ENCODE measurements around the gene PEX14. TPM values are rescaled to one million over a fixed set of nuclear protein-coding genes. Genes with fewer than 3 reads are reported as not detected.

Gene PEX14
- total and polyA plus RNA-seq, 2 donors: 8.8 to 16.1 TPM

DNA sequence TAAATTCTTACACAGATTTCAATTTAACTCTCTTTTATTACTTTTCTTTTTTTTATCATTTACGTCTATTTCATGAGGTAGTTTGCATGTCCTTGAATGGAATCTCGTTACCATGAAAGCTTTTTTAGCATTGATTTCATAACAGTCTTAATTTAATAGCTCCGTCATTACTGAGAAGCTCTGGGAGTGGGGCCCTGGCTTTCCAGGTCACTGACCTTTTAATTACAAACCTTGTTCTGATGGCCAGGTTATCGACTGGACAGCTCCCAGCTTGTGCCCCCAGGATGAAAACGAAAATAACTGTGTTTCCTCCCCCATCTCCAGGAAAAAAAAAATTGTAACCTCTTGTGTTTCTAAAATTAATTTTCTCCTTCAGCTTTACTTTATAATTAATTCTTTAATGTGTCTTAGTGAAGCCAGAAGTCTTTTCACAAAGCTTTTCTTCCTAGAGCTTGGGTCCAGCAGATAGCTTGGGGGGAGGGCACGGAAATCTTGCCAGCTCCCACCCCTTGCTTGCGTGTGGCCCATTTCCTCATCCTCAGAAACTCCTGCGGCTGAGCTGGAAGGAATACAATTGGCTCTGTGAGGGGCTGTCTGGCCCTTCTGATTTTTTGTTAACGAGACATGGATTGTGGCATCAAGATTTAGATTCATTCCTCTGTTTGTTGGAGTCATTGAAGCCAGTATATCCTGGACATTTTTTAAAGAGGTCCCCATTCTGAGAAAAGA lies 65.7 kb downstream of the PEX14 start:
- Histone ChIP-seq H3K36me3 (ENCODE audit: control insufficient read depth in 2 of 2, insufficient read depth in 2 of 2, low read length in 1 of 2) (peaks cover 11 to 22% of the 10 kb centered on the region in 2 donors), H3K27ac (ENCODE audit: low read depth in 1 of 2, low read length in 1 of 2) (no peak overlapping the region)

GRCh38 chr1:10541286-10541685 lies 66.5 kb downstream of the PEX14 start:
- Histone ChIP-seq H3K4me3 (ENCODE audit: low read length in 2 of 2) (no peak overlapping the region), H3K27ac (ENCODE audit: low read depth in 1 of 2, low read length in 1 of 2) (no peak overlapping the region), H3K9me3 (ENCODE audit: control insufficient read depth in 2 of 2, insufficient read depth in 1 of 2, low read length in 1 of 2) (no peaks in the 10 kb centered on the region), H3K27me3 (ENCODE audit: control insufficient read depth in 2 of 2, insufficient read depth in 1 of 2, low read length in 1 of 2) (no peaks in the 10 kb centered on the region), H3K36me3 (ENCODE audit: control insufficient read depth in 2 of 2, insufficient read depth in 2 of 2, low read length in 1 of 2) (peaks cover 7 to 19% of the 10 kb centered on the region in 2 donors), H3K4me1 (ENCODE audit: control insufficient read depth in 2 of 2, insufficient read depth in 2 of 2, low read length in 2 of 2) (peaks cover 0 to 2% of the 10 kb centered on the region in 2 donors)
- no peak for DNase-seq (ENCODE audit: low read depth in 6 of 9, low spot score in 9 of 9)
- 97% methylated on average over 17 of the region's 17 CpGs for WGBS

More for the DNA sequence above, 65.7 kb downstream of the PEX14 start:
- H3K27me3 ChIP-seq (ENCODE audit: control insufficient read depth in 2 of 2, insufficient read depth in 1 of 2, low read length in 1 of 2): no peaks in the 10 kb centered on the region
- H3K9me3 ChIP-seq (ENCODE audit: control insufficient read depth in 2 of 2, insufficient read depth in 1 of 2, low read length in 1 of 2): no peaks in the 10 kb centered on the region
- DNase-seq (ENCODE audit: low read depth in 6 of 9, low spot score in 9 of 9): no peak
- no peak overlapping the region for H3K4me3 ChIP-seq (ENCODE audit: low read length in 2 of 2)
- WGBS: 96% methylated on average over 9 of the region's 9 CpGs
- H3K4me1 ChIP-seq (ENCODE audit: control insufficient read depth in 2 of 2, insufficient read depth in 2 of 2, low read length in 2 of 2): peaks cover 0 to 2% of the 10 kb centered on the region in 2 donors

GRCh38 chr1:10544239-10544638 lies 69.5 kb downstream of the PEX14 start:
- Histone ChIP-seq H3K4me3 (ENCODE audit: low read length in 2 of 2) (no peak overlapping the region), H3K4me1 (ENCODE audit: control insufficient read depth in 2 of 2, insufficient read depth in 2 of 2, low read length in 2 of 2) (peaks cover 0 to 2% of the 10 kb centered on the region in 2 donors), H3K27me3 (ENCODE audit: control insufficient read depth in 2 of 2, insufficient read depth in 1 of 2, low read length in 1 of 2) (no peaks in the 10 kb centered on the region), H3K27ac (ENCODE audit: low read depth in 1 of 2, low read length in 1 of 2) (no peak overlapping the region), H3K36me3 (ENCODE audit: control insufficient read depth in 2 of 2, insufficient read depth in 2 of 2, low read length in 1 of 2) (peaks cover 0 to 6% of the 10 kb centered on the region in 2 donors), H3K9me3 (ENCODE audit: control insufficient read depth in 2 of 2, insufficient read depth in 1 of 2, low read length in 1 of 2) (no peaks in the 10 kb centered on the region)
- DNase-seq (ENCODE audit: low read depth in 6 of 9, low spot score in 9 of 9): peak in 1 of 9 donors; percentile 28
- 1% methylated on average over 2 of the region's 2 CpGs for WGBS

DNA sequence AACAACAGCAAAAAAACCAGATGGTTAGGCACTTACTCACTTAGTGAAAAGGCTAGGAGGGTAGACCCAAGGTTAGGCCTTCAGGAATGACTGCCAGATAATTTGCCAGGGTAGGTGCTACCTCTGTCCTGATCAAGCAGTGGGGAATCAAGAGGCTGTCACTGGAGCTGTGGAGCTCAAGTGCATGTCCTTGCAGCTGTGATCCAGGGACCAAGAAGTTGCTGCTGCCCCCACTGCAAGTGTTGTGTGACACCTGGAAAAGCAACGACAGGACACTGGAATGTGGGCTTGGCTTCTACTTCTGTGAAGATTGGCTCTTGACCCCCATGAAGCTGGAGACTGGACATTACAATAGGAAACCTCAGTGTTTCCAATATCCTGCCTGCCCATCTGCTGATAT lies 72.1 kb downstream of the PEX14 start:
- no peak for DNase-seq (ENCODE audit: low read depth in 6 of 9, low spot score in 9 of 9)
- WGBS: 94% methylated on average over 1 of the region's 1 CpG
- Histone ChIP-seq H3K9me3 (ENCODE audit: control insufficient read depth in 2 of 2, insufficient read depth in 1 of 2, low read length in 1 of 2) (no peaks in the 10 kb centered on the region), H3K4me3 (ENCODE audit: low read length in 2 of 2) (no peak overlapping the region), H3K27ac (ENCODE audit: low read depth in 1 of 2, low read length in 1 of 2) (no peak overlapping the region), H3K36me3 (ENCODE audit: control insufficient read depth in 2 of 2, insufficient read depth in 2 of 2, low read length in 1 of 2) (no peaks in the 10 kb centered on the region), H3K27me3 (ENCODE audit: control insufficient read depth in 2 of 2, insufficient read depth in 1 of 2, low read length in 1 of 2) (no peaks in the 10 kb centered on the region), H3K4me1 (ENCODE audit: control insufficient read depth in 2 of 2, insufficient read depth in 2 of 2, low read length in 2 of 2) (peaks cover 0 to 2% of the 10 kb centered on the region in 2 donors)

DNA sequence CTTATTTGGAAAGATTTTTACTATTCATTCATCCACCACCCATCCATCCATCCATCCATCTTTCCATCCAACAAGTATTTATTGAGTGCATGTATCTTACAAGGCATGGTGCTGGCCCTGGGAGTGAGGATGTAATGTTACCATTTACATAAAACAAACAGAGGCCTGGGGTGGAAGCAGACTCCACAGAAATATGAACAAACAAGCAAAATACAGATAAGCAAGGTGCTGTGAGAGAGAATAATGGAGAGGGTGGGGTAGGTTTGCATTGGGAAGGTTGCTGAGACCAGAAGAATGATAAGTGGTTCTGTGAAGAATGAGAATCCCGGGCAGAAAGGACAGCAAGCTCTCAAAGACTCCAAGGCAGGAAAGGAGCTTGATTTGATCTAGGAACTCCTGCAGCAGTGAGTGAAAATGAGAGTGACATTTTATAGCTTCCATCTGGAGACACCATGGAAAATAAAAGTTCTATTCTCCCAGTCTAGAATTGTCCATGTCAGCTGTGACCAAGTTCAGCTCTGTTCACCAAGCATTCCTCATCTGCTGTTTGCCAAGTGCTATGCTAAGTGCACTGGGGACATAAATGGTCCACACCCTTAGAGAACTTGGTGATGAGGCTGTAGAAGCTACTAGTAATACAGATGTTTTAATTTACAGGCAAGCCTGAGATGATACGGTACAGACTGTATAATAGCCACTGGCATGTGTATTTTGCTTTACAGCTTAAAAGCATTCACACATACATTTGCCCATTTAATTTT lies 75.3 kb downstream of the PEX14 start:
- Histone ChIP-seq H3K9me3 (ENCODE audit: control insufficient read depth in 2 of 2, insufficient read depth in 1 of 2, low read length in 1 of 2) (no peaks in the 10 kb centered on the region), H3K4me3 (ENCODE audit: low read length in 2 of 2) (no peak overlapping the region), H3K4me1 (ENCODE audit: control insufficient read depth in 2 of 2, insufficient read depth in 2 of 2, low read length in 2 of 2) (peaks cover 0 to 11% of the 10 kb centered on the region in 2 donors), H3K36me3 (ENCODE audit: control insufficient read depth in 2 of 2, insufficient read depth in 2 of 2, low read length in 1 of 2) (no peaks in the 10 kb centered on the region), H3K27me3 (ENCODE audit: control insufficient read depth in 2 of 2, insufficient read depth in 1 of 2, low read length in 1 of 2) (no peaks in the 10 kb centered on the region), H3K27ac (ENCODE audit: low read depth in 1 of 2, low read length in 1 of 2) (no peak overlapping the region)
- DNase-seq (ENCODE audit: low read depth in 6 of 9, low spot score in 9 of 9): no peak
- 96% methylated on average over 2 of the region's 2 CpGs for WGBS

DNA sequence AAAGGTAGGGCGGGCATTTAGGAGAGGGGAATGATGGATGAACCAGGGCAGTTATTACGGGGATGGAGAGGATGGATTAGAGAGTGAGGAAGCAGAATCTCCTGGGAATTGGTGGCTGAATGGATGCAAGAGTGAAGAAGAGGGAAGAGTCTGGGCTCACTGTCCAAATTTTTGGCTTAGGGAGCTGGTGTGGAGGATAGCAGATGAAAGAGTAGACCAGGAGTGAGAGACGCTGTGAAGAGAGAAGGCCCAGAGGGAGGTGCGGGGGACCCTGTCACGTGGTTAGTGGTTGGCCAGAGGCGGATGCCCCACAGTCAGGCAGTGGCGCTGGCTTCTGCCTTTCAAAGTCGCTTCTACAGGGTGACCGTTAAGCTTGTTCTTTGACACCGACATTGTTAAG lies 78.4 kb downstream of the PEX14 start:
- 79% methylated on average over 10 of the region's 10 CpGs for WGBS
- no peaks in the 10 kb centered on the region for H3K9me3 ChIP-seq (ENCODE audit: control insufficient read depth in 2 of 2, insufficient read depth in 1 of 2, low read length in 1 of 2)
- H3K27ac ChIP-seq (ENCODE audit: low read depth in 1 of 2, low read length in 1 of 2): no peak overlapping the region
- no peak overlapping the region for H3K4me3 ChIP-seq (ENCODE audit: low read length in 2 of 2)
- H3K27me3 ChIP-seq (ENCODE audit: control insufficient read depth in 2 of 2, insufficient read depth in 1 of 2, low read length in 1 of 2): no peaks in the 10 kb centered on the region
- H3K36me3 ChIP-seq (ENCODE audit: control insufficient read depth in 2 of 2, insufficient read depth in 2 of 2, low read length in 1 of 2): no peaks in the 10 kb centered on the region
- H3K4me1 ChIP-seq (ENCODE audit: control insufficient read depth in 2 of 2, insufficient read depth in 2 of 2, low read length in 2 of 2): peaks cover 0 to 13% of the 10 kb centered on the region in 2 donors
- peak in 1 of 9 donors; percentile 14 for DNase-seq (ENCODE audit: low read depth in 6 of 9, low spot score in 9 of 9)

DNA sequence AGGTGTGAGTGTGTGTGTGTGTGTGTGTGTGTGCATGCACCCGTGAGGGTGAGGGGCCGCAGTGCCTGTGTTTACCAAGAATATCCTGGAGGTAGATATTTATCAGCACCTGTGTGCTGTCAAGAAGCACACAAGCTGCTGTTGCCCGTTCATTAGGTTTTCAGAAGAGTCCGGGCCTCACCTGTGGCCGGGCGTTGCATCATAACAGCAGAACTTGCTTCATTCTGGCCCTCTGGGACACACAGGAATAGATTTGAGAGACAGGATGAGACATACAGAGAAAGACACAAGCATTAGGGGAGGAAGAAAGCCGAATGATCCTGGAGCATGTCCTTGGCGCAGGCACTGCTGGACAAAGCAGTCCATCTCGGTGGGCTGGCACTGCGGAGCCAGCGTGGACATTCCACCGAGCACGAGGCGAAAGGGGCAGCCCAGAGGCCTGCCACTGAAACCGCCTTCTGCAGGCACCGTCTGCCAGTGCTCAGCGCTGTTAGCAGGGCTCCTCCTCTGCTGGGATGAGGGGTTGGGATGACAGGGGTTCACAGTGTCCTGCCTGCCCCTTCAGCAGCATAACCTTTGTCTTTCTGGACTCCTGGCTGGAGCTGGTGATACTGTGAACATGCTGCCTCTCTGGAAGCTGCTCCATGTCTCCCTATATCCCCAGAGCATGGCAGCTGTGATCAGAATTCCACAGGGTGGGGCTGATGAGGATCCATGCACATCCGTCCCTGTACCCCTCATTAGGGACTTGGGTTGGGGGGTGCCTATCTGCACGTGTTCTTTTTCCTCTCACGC lies 81.1 kb downstream of the PEX14 start:
- DNase-seq (ENCODE audit: low read depth in 6 of 9, low spot score in 9 of 9): no peak
- Histone ChIP-seq H3K27me3 (ENCODE audit: control insufficient read depth in 2 of 2, insufficient read depth in 1 of 2, low read length in 1 of 2) (no peaks in the 10 kb centered on the region), H3K4me1 (ENCODE audit: control insufficient read depth in 2 of 2, insufficient read depth in 2 of 2, low read length in 2 of 2) (peaks cover 0 to 13% of the 10 kb centered on the region in 2 donors), H3K9me3 (ENCODE audit: control insufficient read depth in 2 of 2, insufficient read depth in 1 of 2, low read length in 1 of 2) (no peaks in the 10 kb centered on the region), H3K36me3 (ENCODE audit: control insufficient read depth in 2 of 2, insufficient read depth in 2 of 2, low read length in 1 of 2) (no peaks in the 10 kb centered on the region), H3K27ac (ENCODE audit: low read depth in 1 of 2, low read length in 1 of 2) (no peak overlapping the region), H3K4me3 (ENCODE audit: low read length in 2 of 2) (no peak overlapping the region)
- WGBS: 91% methylated on average over 20 of the region's 20 CpGs

GRCh38 chr1:10556430-10557005 lies 81.8 kb downstream of the PEX14 start:
- H3K27me3 ChIP-seq (ENCODE audit: control insufficient read depth in 2 of 2, insufficient read depth in 1 of 2, low read length in 1 of 2): no peaks in the 10 kb centered on the region
- H3K4me3 ChIP-seq (ENCODE audit: low read length in 2 of 2): no peak overlapping the region
- H3K4me1 ChIP-seq (ENCODE audit: control insufficient read depth in 2 of 2, insufficient read depth in 2 of 2, low read length in 2 of 2): peaks cover 0 to 13% of the 10 kb centered on the region in 2 donors
- no peaks in the 10 kb centered on the region for H3K36me3 ChIP-seq (ENCODE audit: control insufficient read depth in 2 of 2, insufficient read depth in 2 of 2, low read length in 1 of 2)
- no peaks in the 10 kb centered on the region for H3K9me3 ChIP-seq (ENCODE audit: control insufficient read depth in 2 of 2, insufficient read depth in 1 of 2, low read length in 1 of 2)
- DNase-seq (ENCODE audit: low read depth in 6 of 9, low spot score in 9 of 9): no peak
- no peak overlapping the region for H3K27ac ChIP-seq (ENCODE audit: low read depth in 1 of 2, low read length in 1 of 2)
- 98% methylated on average over 9 of the region's 9 CpGs for WGBS
